ENCODE data around the gene LAMA2.
A peak's percentile ranks its signal among the peaks of the same experiment; 100 is the strongest.

DNA sequence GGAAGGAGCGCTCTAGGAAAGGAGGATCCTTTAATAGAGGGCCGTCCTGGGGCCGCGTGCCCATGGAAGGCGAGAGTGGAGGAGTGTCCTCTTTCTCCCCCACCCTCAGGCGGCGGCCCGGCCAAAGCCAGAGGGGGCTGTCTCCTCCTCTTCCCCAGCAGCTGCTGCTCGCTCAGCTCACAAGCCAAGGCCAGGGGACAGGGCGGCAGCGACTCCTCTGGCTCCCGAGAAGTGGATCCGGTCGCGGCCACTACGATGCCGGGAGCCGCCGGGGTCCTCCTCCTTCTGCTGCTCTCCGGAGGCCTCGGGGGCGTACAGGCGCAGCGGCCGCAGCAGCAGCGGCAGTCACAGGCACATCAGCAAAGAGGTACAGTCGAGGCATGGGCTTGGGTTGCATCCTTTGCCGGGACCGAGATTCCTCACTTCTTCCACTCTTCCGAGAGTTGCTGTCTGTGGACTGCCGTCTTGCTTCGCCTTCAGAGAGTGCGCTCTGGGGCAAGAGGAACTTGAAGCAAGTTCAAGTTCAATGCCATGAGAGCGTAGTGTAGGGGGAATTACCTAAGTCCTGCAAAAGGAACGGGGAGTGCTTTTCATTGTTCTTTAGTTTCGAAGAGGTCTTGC, at the start of gene LAMA2:
- TF ChIP-seq, protein P1, sequence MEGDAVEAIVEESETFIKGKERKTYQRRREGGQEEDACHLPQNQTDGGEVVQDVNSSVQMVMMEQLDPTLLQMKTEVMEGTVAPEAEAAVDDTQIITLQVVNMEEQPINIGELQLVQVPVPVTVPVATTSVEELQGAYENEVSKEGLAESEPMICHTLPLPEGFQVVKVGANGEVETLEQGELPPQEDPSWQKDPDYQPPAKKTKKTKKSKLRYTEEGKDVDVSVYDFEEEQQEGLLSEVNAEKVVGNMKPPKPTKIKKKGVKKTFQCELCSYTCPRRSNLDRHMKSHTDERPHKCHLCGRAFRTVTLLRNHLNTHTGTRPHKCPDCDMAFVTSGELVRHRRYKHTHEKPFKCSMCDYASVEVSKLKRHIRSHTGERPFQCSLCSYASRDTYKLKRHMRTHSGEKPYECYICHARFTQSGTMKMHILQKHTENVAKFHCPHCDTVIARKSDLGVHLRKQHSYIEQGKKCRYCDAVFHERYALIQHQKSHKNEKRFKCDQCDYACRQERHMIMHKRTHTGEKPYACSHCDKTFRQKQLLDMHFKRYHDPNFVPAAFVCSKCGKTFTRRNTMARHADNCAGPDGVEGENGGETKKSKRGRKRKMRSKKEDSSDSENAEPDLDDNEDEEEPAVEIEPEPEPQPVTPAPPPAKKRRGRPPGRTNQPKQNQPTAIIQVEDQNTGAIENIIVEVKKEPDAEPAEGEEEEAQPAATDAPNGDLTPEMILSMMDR (IDR thresholded peaks at IDR 0.05 in 8 of 11, conservative IDR thresholded peaks at IDR 0.05 in 3 of 11) = no peak
- TF ChIP-seq POLR2AphosphoS5 (IDR thresholded peaks at IDR 0.05) (peak; percentile 36 to 81 (median 79)), POLR2A (IDR thresholded peaks at IDR 0.05) (no peak)

All from spleen (tissue), 7 donors.